T-cell (primary cell): ENCODE results near the gene PCGF6. TPM values are rescaled to one million over a fixed set of nuclear protein-coding genes. Genes with fewer than 3 reads are reported as not detected.

ENCODE experiments used
- ATAC-seq, 4 experiments: fragments of 200-7000 bp in 3 of 4; fragments of 150-1000 bp in 1 of 4; cut with Tn5 transposase; replicated peaks in 1 of 4; 1 replicate in 3 of 4; 2 replicates in 1 of 4; pipeline ENCODE4 v1.10.0; 2021; ENCODE audit warnings: moderate library complexity in 3 of 4, mild to moderate bottlenecking in 2 of 4, moderate number of reproducible peaks in 1 of 4
- CTCF ChIA-PET, 2 donors: fragments of 300-600 bp; sonication (Branson Sonifier 250); formaldehyde crosslinking; loops; one replicate each; lab custom pipeline; 2022; ENCODE audit warnings: antibody characterized with exemption in 2 of 2; lab: Charles Lee
- POLR2A ChIA-PET, 2 donors: fragments of 300-600 bp; sonication (Branson Sonifier 250); formaldehyde crosslinking; loops; one replicate each; lab custom pipeline; 2022; ENCODE audit warnings: antibody characterized with exemption in 2 of 2; lab: Charles Lee
- DNase-seq, 35 experiments: peaks; one replicate each; pipeline versions ENCODE4 v3.0.0 to v3.0.0-alpha.2; 2013 to 2023
- H3K27ac ChIP-seq: one replicate; pipeline ENCODE4 v1.5.1; 2013; ENCODE audit warnings: low read length
- H3K27me3 ChIP-seq, 2 experiments: replicated peaks in 1 of 2; 1 replicate in 1 of 2; 2 replicates in 1 of 2; pipeline versions ENCODE4 v1.6.1 to v1.7.0; 2013; ENCODE audit warnings: low read length in 1 of 2, mixed read lengths in 1 of 2; ENCODE audit not compliant: control insufficient read depth in 2 of 2, insufficient read depth in 2 of 2; ENCODE audit errors: extremely low read depth in 1 of 2
- H3K36me3 ChIP-seq, 2 donors: 1 replicate in 1 of 2; 2 replicates in 1 of 2; pipeline versions ENCODE4 v1.6.1 to v1.7.0; 2013; ENCODE audit warnings: low read length in 1 of 2; ENCODE audit not compliant: control insufficient read depth in 2 of 2, insufficient read depth in 1 of 2; ENCODE audit errors: extremely low read depth in 1 of 2
- H3K4me1 ChIP-seq, 2 experiments: 1 replicate in 1 of 2; 2 replicates in 1 of 2; pipeline versions ENCODE4 v1.6.1 to v1.7.0; 2013; ENCODE audit warnings: low read length in 2 of 2, mixed read lengths in 1 of 2; ENCODE audit not compliant: insufficient read depth in 2 of 2, control insufficient read depth in 1 of 2; ENCODE audit errors: extremely low read depth in 1 of 2
- H3K4me3 ChIP-seq, 2 donors: 1 replicate in 1 of 2; 2 replicates in 1 of 2; pipeline versions ENCODE4 v1.5.1 to v1.7.0; 2013; ENCODE audit warnings: mild to moderate bottlenecking in 2 of 2, low read length in 1 of 2, moderate library complexity in 1 of 2; ENCODE audit not compliant: control insufficient read depth in 1 of 2; ENCODE audit errors: extremely low read depth in 1 of 2
- H3K9me3 ChIP-seq: 2 replicates; pipeline ENCODE4 v1.7.0; 2013
- H3K27ac Mint-ChIP-seq, 2 donors: one replicate each; pipeline ENCODE4 v1.8.0; 2020 to 2021; ENCODE audit warnings: mild to moderate bottlenecking in 2 of 2, mixed read lengths in 2 of 2
- H3K27me3 Mint-ChIP-seq, 2 donors: one replicate each; pipeline ENCODE4 v1.8.0; 2021 to 2022; ENCODE audit warnings: mixed read lengths in 2 of 2
- H3K36me3 Mint-ChIP-seq: one replicate; pipeline ENCODE4 v1.8.0; 2021; ENCODE audit warnings: mixed read lengths
- H3K4me1 Mint-ChIP-seq, 3 donors: one replicate each; pipeline ENCODE4 v1.8.0; 2020 to 2022; ENCODE audit warnings: mixed read lengths in 3 of 3, mild to moderate bottlenecking in 1 of 3
- H3K4me3 Mint-ChIP-seq, 3 donors: one replicate each; pipeline ENCODE4 v1.8.0; 2020 to 2022; ENCODE audit warnings: mild to moderate bottlenecking in 3 of 3, mixed read lengths in 3 of 3, moderate library complexity in 3 of 3
- H3K9me3 Mint-ChIP-seq, 3 donors: one replicate each; pipeline ENCODE4 v1.8.0; 2020 to 2022; ENCODE audit warnings: mixed read lengths in 3 of 3
- WGBS: methylation state at CpG from one replicate; pipeline ENCODE4 v1.1.5; 2013; ENCODE audit warnings: missing lambda C conversion rate; ENCODE audit not compliant: insufficient coverage; 5-methylcytosine and 5-hydroxymethylcytosine counted together
- total RNA-seq, 35 experiments: library from RNA in 6 of 35; stranded (reverse) in 6 of 35; fragments of 120-200 nt in 1 of 35; gene quantifications; one replicate each; pipeline versions ENCODE4 v1.2.1 to v1.2.4 and lab custom pipeline; 2013 to 2026

PCGF6 gene
- total RNA-seq, 5 donors from 2014 or later (not counting 1 experiment from before 2014, with no cell fraction given) = 4.7 to 8.3 (median 7.6) TPM

GRCh38 chr10:103276896-103277712 is 73.8 kb downstream of the PCGF6 start, which contains the start of gene INA:
TSS of gene INA (plus strand) at chr10:103277138. CDS start at chr10:103277212, 74 bp downstream.
- peak within 1 kb of the TSS in 1 of 2 donors; percentile 68 for H3K4me3 ChIP-seq
- ATAC-seq = peak in 3 of 4 experiments; percentile 12 to 33 (median 16)
- peaks cover 23 to 53% of the 10 kb centered on the region in 2 experiments for H3K27me3 ChIP-seq
- DNase-seq = peak in 4 of 35 experiments; percentile 1 to 12 (median 2)
- H3K27me3 Mint-ChIP-seq = peaks cover 52 to 66% of the 10 kb centered on the region in 2 donors
- CTCF ChIA-PET = no interaction called here
- H3K27ac ChIP-seq = no peak within 1 kb of the TSS
- H3K4me3 Mint-ChIP-seq = peak within 1 kb of the TSS; percentile 43 to 57 (median 45)
- POLR2A ChIA-PET = no interaction called here
- H3K4me1 ChIP-seq = peaks cover 2 to 16% of the 10 kb centered on the region in 2 experiments
- H3K27ac Mint-ChIP-seq = no peak within 1 kb of the TSS
- peaks cover 0 to 4% (median 4%) of the 10 kb centered on the region in 3 donors for H3K9me3 Mint-ChIP-seq
- H3K36me3 ChIP-seq = no peaks in the 10 kb centered on the region
- WGBS = 2% methylated on average over 94 of the region's 105 CpGs
- H3K9me3 ChIP-seq = no peaks in the 10 kb centered on the region
- peaks cover 9 to 18% (median 16%) of the 10 kb centered on the region in 3 donors for H3K4me1 Mint-ChIP-seq
- no peaks in the 10 kb centered on the region for H3K36me3 Mint-ChIP-seq

- ATAC-seq = no peak
- Histone ChIP-seq H3K27me3 (peaks cover 16 to 48% of the 10 kb centered on the region in 2 experiments), H3K27ac (no peak overlapping the region), H3K4me3 (no peak overlapping the region), H3K36me3 (no peaks in the 10 kb centered on the region), H3K4me1 (peaks cover 2 to 16% of the 10 kb centered on the region in 2 experiments), H3K9me3 (no peaks in the 10 kb centered on the region)
- CTCF ChIA-PET = no interaction called here
- Mint-ChIP-seq H3K4me3 (peak overlapping the region; percentile 43 to 57 (median 45)), H3K4me1 (peaks cover 5 to 14% (median 9%) of the 10 kb centered on the region in 3 donors), H3K27ac (no peak overlapping the region), H3K36me3 (no peaks in the 10 kb centered on the region), H3K9me3 (peaks cover 0 to 4% (median 4%) of the 10 kb centered on the region in 3 donors), H3K27me3 (peaks cover 52 to 64% of the 10 kb centered on the region in 2 donors)
- no peak for DNase-seq
- 18% methylated on average over 15 of the region's 21 CpGs for WGBS
- POLR2A ChIA-PET = no interaction called here
Observed at GRCh38 chr10:103276251-103276895, 74.6 kb downstream of the PCGF6 start.

- Histone ChIP-seq H3K36me3 (no peaks in the 10 kb centered on the region), H3K27me3 (peaks cover 2 to 40% of the 10 kb centered on the region in 2 experiments), H3K27ac (no peak overlapping the region), H3K4me3 (no peak overlapping the region), H3K4me1 (peaks cover 2 to 14% of the 10 kb centered on the region in 2 experiments), H3K9me3 (no peaks in the 10 kb centered on the region)
- DNase-seq (no peak), ATAC-seq (no peak)
- CTCF ChIA-PET = interaction anchor here in 1 of 2 donors (0.6 kb wide), 1 partner anchor 58 kb away, joined by 8 read pairs; no protein-coding TSS in a partner anchor
- H3K9me3 Mint-ChIP-seq = no peaks in the 10 kb centered on the region
- H3K4me3 Mint-ChIP-seq = no peak overlapping the region
- H3K36me3 Mint-ChIP-seq = no peaks in the 10 kb centered on the region
- peaks cover 31 to 50% of the 10 kb centered on the region in 2 donors for H3K27me3 Mint-ChIP-seq
- POLR2A ChIA-PET = no interaction called here
- H3K4me1 Mint-ChIP-seq = peaks cover 5 to 7% (median 5%) of the 10 kb centered on the region in 3 donors
- no peak overlapping the region for H3K27ac Mint-ChIP-seq
- WGBS = 67% methylated on average over 3 of the region's 4 CpGs
Observed at GRCh38 chr10:103273041-103273441, 77.9 kb downstream of the PCGF6 start.

GRCh38 chr10:103265717-103266329 is 85.1 kb downstream of the PCGF6 start:
- no peak overlapping the region for H3K27ac Mint-ChIP-seq
- H3K27me3 ChIP-seq = peaks cover 4 to 32% of the 10 kb centered on the region in 2 experiments
- no peak overlapping the region for H3K4me3 Mint-ChIP-seq
- peaks cover 0 to 8% (median 4%) of the 10 kb centered on the region in 3 donors for H3K9me3 Mint-ChIP-seq
- H3K4me3 ChIP-seq = no peak overlapping the region
- ChIA-PET POLR2A (no interaction called here), CTCF (no interaction called here)
- no peaks in the 10 kb centered on the region for H3K9me3 ChIP-seq
- no peaks in the 10 kb centered on the region for H3K4me1 ChIP-seq
- H3K27ac ChIP-seq = no peak overlapping the region
- H3K27me3 Mint-ChIP-seq = peaks cover 46 to 59% of the 10 kb centered on the region in 2 donors
- H3K36me3 Mint-ChIP-seq = no peaks in the 10 kb centered on the region
- no peaks in the 10 kb centered on the region for H3K4me1 Mint-ChIP-seq
- no peaks in the 10 kb centered on the region for H3K36me3 ChIP-seq
- WGBS = 28% methylated on average over 9 of the region's 11 CpGs
- peak in 20 of 35 experiments; percentile 8 to 51 (median 21) for DNase-seq
- no peak for ATAC-seq

GRCh38 chr10:103262229-103262628 is 88.7 kb downstream of the PCGF6 start:
- Mint-ChIP-seq H3K4me1 (no peaks in the 10 kb centered on the region), H3K27me3 (peaks cover 53 to 60% of the 10 kb centered on the region in 2 donors), H3K4me3 (no peak overlapping the region), H3K9me3 (peaks cover 3 to 19% (median 7%) of the 10 kb centered on the region in 3 donors), H3K27ac (no peak overlapping the region), H3K36me3 (peaks cover 9% of the 10 kb centered on the region)
- Histone ChIP-seq H3K4me3 (no peak overlapping the region), H3K27ac (no peak overlapping the region), H3K4me1 (no peaks in the 10 kb centered on the region), H3K9me3 (no peaks in the 10 kb centered on the region), H3K36me3 (no peaks in the 10 kb centered on the region), H3K27me3 (peaks cover 4 to 30% of the 10 kb centered on the region in 2 experiments)
- DNase-seq (no peak), ATAC-seq (no peak)
- ChIA-PET CTCF (no interaction called here), POLR2A (no interaction called here)
- no CpG with 5 or more reads among the region's 3 CpGs for WGBS

- Mint-ChIP-seq H3K36me3 (peaks cover 9% of the 10 kb centered on the region), H3K9me3 (peaks cover 3 to 19% (median 7%) of the 10 kb centered on the region in 3 donors), H3K27me3 (peaks cover 39 to 43% of the 10 kb centered on the region in 2 donors), H3K4me3 (no peak overlapping the region), H3K27ac (no peak overlapping the region), H3K4me1 (no peaks in the 10 kb centered on the region)
- Histone ChIP-seq H3K9me3 (no peaks in the 10 kb centered on the region), H3K36me3 (no peaks in the 10 kb centered on the region), H3K4me3 (no peak overlapping the region), H3K27me3 (peaks cover 2 to 14% of the 10 kb centered on the region in 2 experiments), H3K27ac (no peak overlapping the region), H3K4me1 (no peaks in the 10 kb centered on the region)
- ChIA-PET CTCF (no interaction called here), POLR2A (no interaction called here)
- ATAC-seq = no peak
- no peak for DNase-seq
- WGBS = 67% methylated on average over 3 of the region's 5 CpGs
Observed at GRCh38 chr10:103259989-103260388, 91.0 kb downstream of the PCGF6 start.
